Measurements from ENCODE around the gene NPR2. TPM values are rescaled to one million over a fixed set of nuclear protein-coding genes. Genes with fewer than 3 reads are reported as not detected.

Gene NPR2
- total RNA-seq, 1 experiment from 2014 or later, result 12.5 TPM

- no peaks in the 10 kb centered on the region for H3K4me1 Mint-ChIP-seq
- no peak overlapping the region for H2AFZ ChIP-seq (ENCODE audit: low read length)
- no peaks in the 10 kb centered on the region for H3K9me3 Mint-ChIP-seq
- no peak for DNase-seq
- no peak overlapping the region for H3K9ac ChIP-seq (ENCODE audit: extremely low read depth, insufficient read length, low read length)
- no peaks in the 10 kb centered on the region for H3K9me3 ChIP-seq (ENCODE audit: control insufficient read depth, low read depth, low read length)
- no peak overlapping the region for H3K14ac ChIP-seq (ENCODE audit: insufficient read depth, low read length)
- H2BK20ac ChIP-seq (ENCODE audit: low read depth, low read length, poor library complexity, severe bottlenecking), result no peak overlapping the region
- no peak overlapping the region for H2BK15ac ChIP-seq (ENCODE audit: low read depth, low read length)
- H3K4me3 Mint-ChIP-seq, result no peak overlapping the region
- no peak overlapping the region for H2BK12ac ChIP-seq (ENCODE audit: insufficient read length, low read depth, low read length)
- H2BK120ac ChIP-seq (ENCODE audit: low read depth, low read length, poor library complexity, severe bottlenecking), result no peak overlapping the region
- H3K23ac ChIP-seq (ENCODE audit: insufficient read length, low read depth, low read length), result no peak overlapping the region
- no peaks in the 10 kb centered on the region for H3K27me3 ChIP-seq (ENCODE audit: insufficient read depth, low read length)
- no peak overlapping the region for H3K56ac ChIP-seq (ENCODE audit: insufficient read length, low read depth, low read length)
- no peaks in the 10 kb centered on the region for H3K23me2 ChIP-seq (ENCODE audit: insufficient read length, low read depth, low read length, poor library complexity, severe bottlenecking)
- H3K36me3 Mint-ChIP-seq (ENCODE audit: insufficient read depth in 1 of 3, low read depth in 3 of 3), result peaks cover 7 to 29% (median 17%) of the 10 kb centered on the region in 3 experiments
- H3K18ac ChIP-seq (ENCODE audit: insufficient read length, low read depth, low read length), result no peak overlapping the region
- no peak overlapping the region for H3K27ac ChIP-seq (ENCODE audit: insufficient read length, low read depth, low read length)
- H3K27me3 Mint-ChIP-seq (ENCODE audit: low read depth), result no peaks in the 10 kb centered on the region
- no peak overlapping the region for H4K91ac ChIP-seq (ENCODE audit: insufficient read length, low read depth, low read length)
- H4K5ac ChIP-seq (ENCODE audit: insufficient read length, low read depth, low read length), result no peak overlapping the region
- no peaks in the 10 kb centered on the region for H3K79me1 ChIP-seq (ENCODE audit: insufficient read depth, low read depth, low read length, poor library complexity, severe bottlenecking)
- no peak overlapping the region for H3K4me2 ChIP-seq (ENCODE audit: insufficient read depth, insufficient read length, low read length)
- no peak overlapping the region for H3K27ac Mint-ChIP-seq
- H3T11ph ChIP-seq (ENCODE audit: low read length), result no peak overlapping the region
- no peak overlapping the region for H2BK5ac ChIP-seq (ENCODE audit: insufficient read length, low read length)
- H3K4me1 ChIP-seq (ENCODE audit: insufficient read depth, low read length), result no peaks in the 10 kb centered on the region
- no peak overlapping the region for H2AK5ac ChIP-seq (ENCODE audit: insufficient read length, low read length)
- H3K79me2 ChIP-seq (ENCODE audit: insufficient read depth, low read length), result no peaks in the 10 kb centered on the region
- no peak overlapping the region for H4K8ac ChIP-seq (replicated peaks; ENCODE audit: insufficient read length, low read depth, low read length)
- H4K20me1 ChIP-seq (ENCODE audit: control insufficient read depth, insufficient read depth, insufficient read length), result no peaks in the 10 kb centered on the region
- TF ChIP-seq, protein P1, sequence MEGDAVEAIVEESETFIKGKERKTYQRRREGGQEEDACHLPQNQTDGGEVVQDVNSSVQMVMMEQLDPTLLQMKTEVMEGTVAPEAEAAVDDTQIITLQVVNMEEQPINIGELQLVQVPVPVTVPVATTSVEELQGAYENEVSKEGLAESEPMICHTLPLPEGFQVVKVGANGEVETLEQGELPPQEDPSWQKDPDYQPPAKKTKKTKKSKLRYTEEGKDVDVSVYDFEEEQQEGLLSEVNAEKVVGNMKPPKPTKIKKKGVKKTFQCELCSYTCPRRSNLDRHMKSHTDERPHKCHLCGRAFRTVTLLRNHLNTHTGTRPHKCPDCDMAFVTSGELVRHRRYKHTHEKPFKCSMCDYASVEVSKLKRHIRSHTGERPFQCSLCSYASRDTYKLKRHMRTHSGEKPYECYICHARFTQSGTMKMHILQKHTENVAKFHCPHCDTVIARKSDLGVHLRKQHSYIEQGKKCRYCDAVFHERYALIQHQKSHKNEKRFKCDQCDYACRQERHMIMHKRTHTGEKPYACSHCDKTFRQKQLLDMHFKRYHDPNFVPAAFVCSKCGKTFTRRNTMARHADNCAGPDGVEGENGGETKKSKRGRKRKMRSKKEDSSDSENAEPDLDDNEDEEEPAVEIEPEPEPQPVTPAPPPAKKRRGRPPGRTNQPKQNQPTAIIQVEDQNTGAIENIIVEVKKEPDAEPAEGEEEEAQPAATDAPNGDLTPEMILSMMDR (conservative IDR thresholded peaks at IDR 0.05), result no peak
- H3K4ac ChIP-seq (ENCODE audit: low read depth, low read length), result no peak overlapping the region
Measured at GRCh38 chr9:35783418-35783817, 8.0 kb upstream of the NPR2 start.
